Breast epithelium (tissue), 3 donors: ENCODE data around the gene TSPYL2.

Experiments used
- POLR2A ChIP-seq: fragments of 450-650 bp; IDR thresholded peaks from one replicate; pipeline ENCODE4 v1.6.1; 2016; ENCODE audit warnings: antibody characterized with exemption, mild to moderate bottlenecking, moderate library complexity
- POLR2AphosphoS5 ChIP-seq, 3 donors: sonication (generic); formaldehyde crosslinking; IDR thresholded peaks; one replicate each; pipeline ENCODE4 v1.6.1; 2017; ENCODE audit warnings: antibody characterized with exemption in 3 of 3
- TF ChIP-seq, protein P1 (sequence below), 3 donors: fragments of 450-650 bp; IDR thresholded peaks; one replicate each; pipeline ENCODE4 v1.5.1; 2016 to 2017; ENCODE audit warnings: antibody characterized with exemption in 3 of 3, mild to moderate bottlenecking in 3 of 3, moderate library complexity in 3 of 3

DNA sequence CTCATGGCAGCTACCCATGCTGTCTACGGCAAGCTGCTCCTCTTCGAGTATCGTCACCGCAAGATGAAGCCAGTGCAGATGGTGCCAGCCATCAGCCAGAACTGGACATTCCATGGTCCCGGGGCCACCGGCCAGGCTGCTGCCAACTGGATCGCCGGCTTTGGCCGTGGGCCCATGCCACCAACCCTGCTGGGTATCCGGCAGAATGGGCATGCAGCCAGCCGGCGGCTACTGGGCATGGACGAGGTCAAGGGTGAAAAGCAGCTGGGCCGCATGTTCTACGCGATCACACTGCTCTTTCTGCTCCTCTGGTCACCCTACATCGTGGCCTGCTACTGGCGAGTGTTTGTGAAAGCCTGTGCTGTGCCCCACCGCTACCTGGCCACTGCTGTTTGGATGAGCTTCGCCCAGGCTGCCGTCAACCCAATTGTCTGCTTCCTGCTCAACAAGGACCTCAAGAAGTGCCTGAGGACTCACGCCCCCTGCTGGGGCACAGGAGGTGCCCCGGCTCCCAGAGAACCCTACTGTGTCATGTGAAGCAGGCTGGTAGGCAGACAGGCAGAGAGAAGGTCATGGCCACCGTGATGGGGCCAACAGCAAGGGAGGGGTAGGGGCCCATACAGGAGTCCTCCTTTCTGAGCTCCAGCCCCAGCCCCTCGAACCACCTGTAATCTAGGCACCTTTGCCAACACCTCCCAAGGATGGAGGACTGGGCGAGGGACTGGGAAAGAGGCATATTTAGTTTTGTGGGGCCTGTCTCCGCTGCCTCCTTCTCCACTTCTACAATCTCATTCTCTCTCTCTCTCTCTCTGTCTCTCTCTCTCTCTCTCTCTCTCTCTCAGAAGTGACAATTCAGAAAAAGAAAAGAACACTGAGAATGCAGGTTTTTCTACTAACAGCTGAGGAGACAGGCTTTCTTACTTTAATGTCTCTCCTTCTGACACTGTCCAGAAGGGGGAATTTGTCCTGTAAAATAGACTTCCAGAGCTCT lies 4.7 kb upstream of the TSPYL2 start:
- TF ChIP-seq, protein P1, sequence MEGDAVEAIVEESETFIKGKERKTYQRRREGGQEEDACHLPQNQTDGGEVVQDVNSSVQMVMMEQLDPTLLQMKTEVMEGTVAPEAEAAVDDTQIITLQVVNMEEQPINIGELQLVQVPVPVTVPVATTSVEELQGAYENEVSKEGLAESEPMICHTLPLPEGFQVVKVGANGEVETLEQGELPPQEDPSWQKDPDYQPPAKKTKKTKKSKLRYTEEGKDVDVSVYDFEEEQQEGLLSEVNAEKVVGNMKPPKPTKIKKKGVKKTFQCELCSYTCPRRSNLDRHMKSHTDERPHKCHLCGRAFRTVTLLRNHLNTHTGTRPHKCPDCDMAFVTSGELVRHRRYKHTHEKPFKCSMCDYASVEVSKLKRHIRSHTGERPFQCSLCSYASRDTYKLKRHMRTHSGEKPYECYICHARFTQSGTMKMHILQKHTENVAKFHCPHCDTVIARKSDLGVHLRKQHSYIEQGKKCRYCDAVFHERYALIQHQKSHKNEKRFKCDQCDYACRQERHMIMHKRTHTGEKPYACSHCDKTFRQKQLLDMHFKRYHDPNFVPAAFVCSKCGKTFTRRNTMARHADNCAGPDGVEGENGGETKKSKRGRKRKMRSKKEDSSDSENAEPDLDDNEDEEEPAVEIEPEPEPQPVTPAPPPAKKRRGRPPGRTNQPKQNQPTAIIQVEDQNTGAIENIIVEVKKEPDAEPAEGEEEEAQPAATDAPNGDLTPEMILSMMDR (IDR thresholded peaks at IDR 0.05): no peak
- TF ChIP-seq POLR2A: no peak
- no peak for TF ChIP-seq POLR2AphosphoS5 (IDR thresholded peaks at IDR 0.05)
